Measurements from ENCODE around the gene UGT2B28. TPM values are rescaled to one million over a fixed set of nuclear protein-coding genes. Genes with fewer than 3 reads are reported as not detected.
"Not testable (repeated sequence)": the region's sequence is repeated elsewhere in the genome, so short reads cannot be mapped to it uniquely, and the experiment has no call there.

The UGT2B28 gene
- total RNA-seq, 2 donors from 2014 or later, result not detected

DNA sequence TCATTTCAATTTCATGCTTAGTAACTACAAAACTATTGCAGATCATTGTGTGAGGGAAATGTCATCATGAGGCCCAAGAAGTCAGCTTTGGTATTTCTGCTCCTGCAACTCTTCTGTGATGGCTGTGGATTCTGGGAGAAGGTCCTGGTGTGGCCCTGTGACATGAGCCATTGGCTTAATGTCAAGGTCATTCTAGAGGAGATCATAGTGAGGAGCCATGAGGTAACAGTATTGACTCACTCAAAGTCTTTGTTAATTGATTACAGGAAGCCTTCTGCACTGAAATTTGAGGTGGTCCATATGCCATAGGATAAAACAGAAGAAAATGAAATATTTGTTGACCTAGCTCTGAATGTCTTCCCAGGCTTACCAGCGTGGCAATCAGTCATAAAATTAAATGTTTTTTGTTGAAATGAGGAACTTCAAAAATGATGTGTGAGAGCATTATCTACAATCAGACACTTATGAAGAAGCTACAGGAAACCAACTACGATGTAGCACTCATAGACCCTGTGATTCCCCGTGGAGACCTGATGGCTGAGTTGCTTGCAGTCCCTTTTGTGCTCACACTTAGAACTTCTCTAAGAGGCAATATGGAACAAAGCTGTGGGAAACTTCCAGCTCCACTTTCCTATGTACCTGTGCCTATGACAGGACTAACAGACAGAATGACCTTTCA, 37.6 kb upstream of the UGT2B28 start:
- not testable (repeated sequence) for H3K4me3 Mint-ChIP-seq; H3K9ac ChIP-seq (ENCODE audit: extremely low read depth, low read length, poor library complexity, severe bottlenecking); H3K27ac Mint-ChIP-seq; DNase-seq; H3K9me3 ChIP-seq (ENCODE audit: control insufficient read depth, low read length); H3K9me3 Mint-ChIP-seq; H3K27me3 Mint-ChIP-seq (ENCODE audit: insufficient read depth); H3K4me1 ChIP-seq (ENCODE audit: control insufficient read depth, insufficient read depth, low read length); H3K27ac ChIP-seq (ENCODE audit: low read depth, low read length); H3K27me3 ChIP-seq (ENCODE audit: control insufficient read depth, insufficient read depth, low read length, poor library complexity, severe bottlenecking); H3K36me3 Mint-ChIP-seq (ENCODE audit: low read depth); H3K4me3 ChIP-seq (ENCODE audit: low read length); H3K36me3 ChIP-seq (ENCODE audit: control insufficient read depth, insufficient read depth, low read length)
- H3K4me1 Mint-ChIP-seq, result peaks cover 42% of the 10 kb centered on the region
- 98 to 100% methylated on average over 3 of the region's 3 CpGs for WGBS, 2 experiments (ENCODE audit: insufficient coverage in 1 of 2, insufficient read length in 1 of 2)

DNA sequence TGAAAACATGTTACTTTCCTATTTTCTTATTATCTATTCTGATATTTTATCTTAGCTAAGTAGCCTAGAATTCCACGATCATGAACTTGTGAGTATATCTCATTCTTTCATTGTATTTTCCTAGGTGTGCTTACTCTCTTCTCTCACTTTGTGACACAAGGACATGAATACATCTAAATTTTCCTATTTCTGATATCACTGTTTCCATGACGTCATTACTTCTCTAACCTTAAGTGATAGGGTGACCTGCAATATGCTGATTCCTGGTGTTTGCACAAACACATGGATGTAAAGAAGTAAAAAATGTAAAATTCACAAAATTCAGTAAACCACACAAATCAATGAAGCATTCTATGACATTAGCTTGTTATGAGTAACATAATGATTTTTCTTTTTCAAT, 29.4 kb upstream of the UGT2B28 start:
- H3K9me3 Mint-ChIP-seq; H3K9ac ChIP-seq (ENCODE audit: extremely low read depth, low read length, poor library complexity, severe bottlenecking); H3K27ac ChIP-seq (ENCODE audit: low read depth, low read length); H3K27ac Mint-ChIP-seq; H3K4me1 ChIP-seq (ENCODE audit: control insufficient read depth, insufficient read depth, low read length); H3K36me3 Mint-ChIP-seq (ENCODE audit: low read depth); DNase-seq; H3K36me3 ChIP-seq (ENCODE audit: control insufficient read depth, insufficient read depth, low read length); H3K4me3 ChIP-seq (ENCODE audit: low read length); H3K9me3 ChIP-seq (ENCODE audit: control insufficient read depth, low read length); H3K4me3 Mint-ChIP-seq; H3K27me3 ChIP-seq (ENCODE audit: control insufficient read depth, insufficient read depth, low read length, poor library complexity, severe bottlenecking); H3K27me3 Mint-ChIP-seq (ENCODE audit: insufficient read depth): not testable (repeated sequence)
- peaks cover 23% of the 10 kb centered on the region for H3K4me1 Mint-ChIP-seq
- WGBS, 2 experiments (ENCODE audit: insufficient coverage in 1 of 2, insufficient read length in 1 of 2), result 92% methylated on average over 1 of the region's 2 CpGs; no CpG with 5 or more reads in 1 of the 2 experiments

GRCh38 chr4:69253147-69253772, 27.0 kb upstream of the UGT2B28 start:
- not testable (repeated sequence) for H3K4me3 ChIP-seq (ENCODE audit: low read length); H3K4me1 Mint-ChIP-seq; H3K27ac ChIP-seq (ENCODE audit: low read depth, low read length); H3K36me3 ChIP-seq (ENCODE audit: control insufficient read depth, insufficient read depth, low read length); H3K4me1 ChIP-seq (ENCODE audit: control insufficient read depth, insufficient read depth, low read length); H3K4me3 Mint-ChIP-seq; H3K27ac Mint-ChIP-seq; H3K27me3 ChIP-seq (ENCODE audit: control insufficient read depth, insufficient read depth, low read length, poor library complexity, severe bottlenecking); H3K9me3 ChIP-seq (ENCODE audit: control insufficient read depth, low read length); H3K9me3 Mint-ChIP-seq; H3K27me3 Mint-ChIP-seq (ENCODE audit: insufficient read depth); H3K36me3 Mint-ChIP-seq (ENCODE audit: low read depth); H3K9ac ChIP-seq (ENCODE audit: extremely low read depth, low read length, poor library complexity, severe bottlenecking); DNase-seq
- 95 to 100% methylated on average over 1 to 3 of the region's 3 CpGs for WGBS, 2 experiments (ENCODE audit: insufficient coverage in 1 of 2, insufficient read length in 1 of 2)

- WGBS, 2 experiments (ENCODE audit: insufficient coverage in 1 of 2, insufficient read length in 1 of 2), result 95 to 100% methylated on average over 6 to 7 of the region's 7 CpGs
- DNase-seq, result peak; percentile 47
- not testable (repeated sequence) for H3K9me3 Mint-ChIP-seq; H3K4me3 ChIP-seq (ENCODE audit: low read length); H3K36me3 Mint-ChIP-seq (ENCODE audit: low read depth); H3K27me3 Mint-ChIP-seq (ENCODE audit: insufficient read depth); H3K9me3 ChIP-seq (ENCODE audit: control insufficient read depth, low read length); H3K27me3 ChIP-seq (ENCODE audit: control insufficient read depth, insufficient read depth, low read length, poor library complexity, severe bottlenecking); H3K9ac ChIP-seq (ENCODE audit: extremely low read depth, low read length, poor library complexity, severe bottlenecking); H3K36me3 ChIP-seq (ENCODE audit: control insufficient read depth, insufficient read depth, low read length); H3K27ac ChIP-seq (ENCODE audit: low read depth, low read length); H3K27ac Mint-ChIP-seq; H3K4me1 Mint-ChIP-seq; H3K4me3 Mint-ChIP-seq; H3K4me1 ChIP-seq (ENCODE audit: control insufficient read depth, insufficient read depth, low read length)
- TF ChIP-seq, protein P1, sequence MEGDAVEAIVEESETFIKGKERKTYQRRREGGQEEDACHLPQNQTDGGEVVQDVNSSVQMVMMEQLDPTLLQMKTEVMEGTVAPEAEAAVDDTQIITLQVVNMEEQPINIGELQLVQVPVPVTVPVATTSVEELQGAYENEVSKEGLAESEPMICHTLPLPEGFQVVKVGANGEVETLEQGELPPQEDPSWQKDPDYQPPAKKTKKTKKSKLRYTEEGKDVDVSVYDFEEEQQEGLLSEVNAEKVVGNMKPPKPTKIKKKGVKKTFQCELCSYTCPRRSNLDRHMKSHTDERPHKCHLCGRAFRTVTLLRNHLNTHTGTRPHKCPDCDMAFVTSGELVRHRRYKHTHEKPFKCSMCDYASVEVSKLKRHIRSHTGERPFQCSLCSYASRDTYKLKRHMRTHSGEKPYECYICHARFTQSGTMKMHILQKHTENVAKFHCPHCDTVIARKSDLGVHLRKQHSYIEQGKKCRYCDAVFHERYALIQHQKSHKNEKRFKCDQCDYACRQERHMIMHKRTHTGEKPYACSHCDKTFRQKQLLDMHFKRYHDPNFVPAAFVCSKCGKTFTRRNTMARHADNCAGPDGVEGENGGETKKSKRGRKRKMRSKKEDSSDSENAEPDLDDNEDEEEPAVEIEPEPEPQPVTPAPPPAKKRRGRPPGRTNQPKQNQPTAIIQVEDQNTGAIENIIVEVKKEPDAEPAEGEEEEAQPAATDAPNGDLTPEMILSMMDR (conservative IDR thresholded peaks at IDR 0.05), result peak; percentile 43
These were observed 11.7 kb upstream of the UGT2B28 start for GRCh38 chr4:69268612-69269011.

DNA sequence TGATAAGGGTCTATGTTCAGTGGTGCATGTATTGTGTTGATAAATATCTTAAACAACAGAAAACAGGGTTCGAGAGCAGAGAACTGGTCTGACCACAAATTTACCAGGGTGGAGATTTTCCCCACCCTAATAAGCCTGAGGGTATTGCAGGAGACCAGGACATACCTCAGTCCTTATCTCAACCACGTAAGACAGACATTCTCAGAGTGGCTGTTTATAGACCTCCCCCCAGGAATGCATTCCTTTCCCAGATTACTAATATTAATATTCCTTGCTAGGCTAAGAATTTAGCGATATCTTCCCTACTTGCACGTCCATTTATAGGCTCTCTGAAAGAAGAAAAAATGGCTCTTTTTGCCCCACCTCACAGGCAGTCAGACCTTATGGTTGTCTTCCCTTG, 16.1 kb downstream of the UGT2B28 start:
- not testable (repeated sequence) for DNase-seq; H3K36me3 ChIP-seq (ENCODE audit: control insufficient read depth, insufficient read depth, low read length); H3K27me3 ChIP-seq (ENCODE audit: control insufficient read depth, insufficient read depth, low read length, poor library complexity, severe bottlenecking); H3K27me3 Mint-ChIP-seq (ENCODE audit: insufficient read depth); H3K36me3 Mint-ChIP-seq (ENCODE audit: low read depth); H3K4me1 Mint-ChIP-seq; H3K27ac ChIP-seq (ENCODE audit: low read depth, low read length); H3K4me3 Mint-ChIP-seq; H3K4me1 ChIP-seq (ENCODE audit: control insufficient read depth, insufficient read depth, low read length); H3K4me3 ChIP-seq (ENCODE audit: low read length); H3K27ac Mint-ChIP-seq; H3K9ac ChIP-seq (ENCODE audit: extremely low read depth, low read length, poor library complexity, severe bottlenecking)
- H3K9me3 Mint-ChIP-seq, result peaks cover 15% of the 10 kb centered on the region
- WGBS, 2 experiments (ENCODE audit: insufficient coverage in 1 of 2, insufficient read length in 1 of 2), result 82 to 89% methylated on average over 3 to 4 of the region's 4 CpGs
- peaks cover 12% of the 10 kb centered on the region for H3K9me3 ChIP-seq (ENCODE audit: control insufficient read depth, low read length)

DNA sequence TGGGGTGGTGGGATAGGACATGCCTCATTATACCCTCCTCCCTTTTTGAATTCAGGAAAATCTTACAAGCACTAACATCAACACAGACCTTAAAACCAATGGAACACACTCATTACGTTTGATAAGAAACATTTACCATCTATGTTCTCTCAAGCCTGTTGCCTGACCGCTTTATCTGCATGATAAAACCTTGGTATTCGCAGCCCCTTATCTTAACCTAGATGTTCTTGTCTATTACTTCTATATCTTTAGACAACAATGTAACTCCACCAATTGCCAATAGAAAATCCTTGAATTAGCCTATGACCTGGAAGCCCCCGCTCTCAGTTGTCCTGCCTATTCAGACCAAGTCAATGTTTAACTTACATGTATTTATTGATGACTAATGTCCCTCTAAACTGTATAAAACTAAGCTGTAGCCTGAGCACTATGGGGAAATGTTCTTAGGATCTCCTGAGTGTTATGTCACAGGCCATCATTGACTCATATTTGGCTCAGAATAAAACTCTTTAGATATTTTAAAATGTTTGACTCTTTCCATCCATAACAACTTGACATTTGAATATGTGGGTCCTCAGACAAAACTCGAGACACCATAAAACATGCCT, 28.3 kb downstream of the UGT2B28 start:
- Mint-ChIP-seq H3K4me1 (peaks cover 15% of the 10 kb centered on the region), H3K9me3 (peaks cover 12% of the 10 kb centered on the region)
- not testable (repeated sequence) for H3K4me3 Mint-ChIP-seq; H3K36me3 ChIP-seq (ENCODE audit: control insufficient read depth, insufficient read depth, low read length); H3K9ac ChIP-seq (ENCODE audit: extremely low read depth, low read length, poor library complexity, severe bottlenecking); H3K27me3 ChIP-seq (ENCODE audit: control insufficient read depth, insufficient read depth, low read length, poor library complexity, severe bottlenecking); H3K9me3 ChIP-seq (ENCODE audit: control insufficient read depth, low read length); DNase-seq; H3K36me3 Mint-ChIP-seq (ENCODE audit: low read depth); H3K27me3 Mint-ChIP-seq (ENCODE audit: insufficient read depth); H3K27ac ChIP-seq (ENCODE audit: low read depth, low read length); H3K4me1 ChIP-seq (ENCODE audit: control insufficient read depth, insufficient read depth, low read length); H3K27ac Mint-ChIP-seq
- WGBS, 2 experiments (ENCODE audit: insufficient coverage in 1 of 2, insufficient read length in 1 of 2), result 80 to 95% methylated on average over 5 of the region's 5 CpGs
- peak overlapping the region; percentile 23 for H3K4me3 ChIP-seq (ENCODE audit: low read length)
